Mesenteric fat pad (tissue), 1 donor: ENCODE measurements around the gene CBR1. TPM values are rescaled to one million over a fixed set of nuclear protein-coding genes. Genes with fewer than 3 reads are reported as not detected.
A peak's percentile ranks its signal among the peaks of the same experiment; 100 is the strongest.

Experiments used
- DNase-seq: peaks from one replicate; pipeline ENCODE4 v3.0.0-alpha.2; 2020; ENCODE audit warnings: low spot score
- long read RNA-seq: library from polyadenylated mRNA; unstranded; transcript quantifications from one replicate; pipeline ENCODE4 v2.0.0, GENCODE V29; 2020
- total RNA-seq: library from RNA; stranded (reverse); fragmentation: NEBNext Ultra II Directional; extraction: Animal tissue kit (Norgen Biotek cat#: 25700); gene quantifications from one replicate; pipeline ENCODE4 v1.2.1, GENCODE V29; 2021
- donor health status: DM: yes; HTN: yes; CAD: no.

Gene CBR1
- total RNA-seq, result 46.7 TPM
- long read RNA-seq, transcript CBR1-201 (3 exons, 1,293 nt), result major isoform, 153 of 158 reads
- long read RNA-seq, partial matches to known transcripts, result 2 of 158 reads
- long read RNA-seq, other reads (novel, unspliced or antisense), result 2 of 158 reads

GRCh38 chr21:36069713-36070583 lies at the start of gene CBR1:
Gene CBR1, plus strand, starts transcription at chr21:36070024. Its CDS starts 92 bp downstream, at chr21:36070116.
- peak; percentile 98 for DNase-seq

GRCh38 chr21:36021251-36021837 lies 48.5 kb upstream of the CBR1 start:
- DNase-seq, result no peak

DNA sequence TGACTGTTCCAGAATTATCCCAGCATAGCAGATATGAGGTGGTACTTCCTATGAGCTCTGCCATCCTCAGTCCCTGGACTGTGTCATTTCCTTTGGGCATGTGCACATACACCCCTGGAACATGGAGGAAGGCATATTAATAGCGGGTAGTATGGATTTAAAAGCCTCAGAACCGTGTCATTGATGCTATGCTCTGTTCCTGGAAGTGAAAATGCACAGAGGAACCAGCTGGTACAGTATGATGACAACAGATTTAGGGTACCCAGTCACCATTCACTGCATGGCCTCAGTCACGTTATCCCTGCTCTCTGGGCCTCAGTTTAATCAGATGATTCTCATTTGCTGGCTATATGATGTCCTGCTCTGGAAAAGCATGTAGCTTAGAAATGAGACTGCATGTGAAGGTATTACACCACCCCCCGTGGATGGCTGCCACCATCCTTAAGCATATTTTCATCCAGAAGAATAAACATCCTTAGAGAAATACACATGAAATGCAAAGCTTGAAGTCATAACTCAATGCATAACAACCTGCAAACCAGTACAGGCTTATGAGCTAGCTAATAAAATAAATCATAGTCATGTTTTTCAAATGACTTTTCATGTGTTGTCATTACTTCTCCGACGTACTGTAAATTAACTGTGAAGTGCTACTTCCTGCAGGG lies 47.3 kb upstream of the CBR1 start:
- no peak for DNase-seq

GRCh38 chr21:36023092-36023480 lies 46.7 kb upstream of the CBR1 start:
- DNase-seq, result peak; percentile 37

DNA sequence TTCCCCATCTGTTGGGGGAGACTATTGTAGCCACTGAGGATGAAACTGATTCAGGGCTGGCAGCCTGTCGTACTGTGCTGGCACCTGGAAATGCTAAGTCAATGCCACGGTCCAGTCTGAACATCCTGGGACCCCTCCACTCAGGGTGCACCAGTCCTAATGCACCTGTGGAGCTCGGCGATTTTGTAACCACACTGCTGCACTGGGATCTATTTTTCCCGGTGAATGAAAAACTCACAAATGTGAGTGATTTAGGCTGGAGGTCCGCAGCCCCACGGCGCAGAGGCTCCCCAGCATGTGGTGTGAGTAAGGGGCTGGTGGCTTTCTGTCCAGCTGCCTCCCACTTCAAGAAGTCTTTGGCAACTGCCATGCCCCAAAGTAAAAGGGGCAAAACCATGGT lies 45.0 kb upstream of the CBR1 start:
- DNase-seq, result peak; percentile 68

GRCh38 chr21:36027347-36027746 lies 42.5 kb upstream of the CBR1 start:
- DNase-seq, result no peak

DNA sequence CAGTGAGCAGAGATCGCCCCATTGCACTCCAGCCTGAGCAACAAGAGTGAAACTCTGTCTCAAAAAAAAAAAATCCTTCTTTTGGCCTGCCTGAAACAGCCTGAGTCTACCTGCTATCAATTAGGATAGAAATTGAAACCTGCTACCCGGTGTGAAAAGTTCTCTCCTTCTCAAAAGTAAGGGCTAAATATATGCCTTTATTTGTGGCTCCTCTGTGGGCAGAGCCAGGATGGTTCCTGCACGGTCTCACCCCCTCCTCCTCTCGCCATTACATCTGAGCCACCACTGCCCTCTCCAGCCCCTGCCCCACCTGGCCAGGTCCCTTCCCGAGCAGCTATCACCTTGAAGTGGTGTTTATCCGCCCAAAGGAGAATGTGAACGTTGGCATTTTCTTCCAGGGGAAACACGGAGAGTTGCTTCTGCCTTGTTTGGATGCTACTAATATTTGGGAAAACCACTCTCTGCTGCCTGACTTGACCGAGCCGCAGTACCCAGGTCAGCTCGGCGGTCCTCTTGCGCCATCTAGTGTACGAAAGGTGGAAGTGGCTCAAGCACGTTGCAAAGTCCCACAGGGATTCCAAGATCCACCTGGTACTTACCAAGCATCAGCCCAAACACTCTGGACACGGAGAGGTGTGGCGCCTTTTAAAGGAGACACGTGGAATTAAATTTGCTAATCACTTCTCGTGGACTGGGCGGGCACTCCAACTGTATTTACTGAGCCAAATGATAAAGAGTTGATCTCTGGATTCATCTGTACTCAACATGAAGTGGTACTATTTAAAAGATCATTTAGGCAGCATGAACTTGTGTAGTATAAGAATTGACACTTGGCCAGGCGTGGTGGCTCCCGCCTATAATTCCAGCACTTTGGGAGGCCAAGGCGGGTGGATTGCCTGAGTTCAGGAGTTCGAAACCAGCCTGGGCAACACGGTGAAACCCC lies 41.4 kb upstream of the CBR1 start:
- peak; percentile 92 for DNase-seq

DNA sequence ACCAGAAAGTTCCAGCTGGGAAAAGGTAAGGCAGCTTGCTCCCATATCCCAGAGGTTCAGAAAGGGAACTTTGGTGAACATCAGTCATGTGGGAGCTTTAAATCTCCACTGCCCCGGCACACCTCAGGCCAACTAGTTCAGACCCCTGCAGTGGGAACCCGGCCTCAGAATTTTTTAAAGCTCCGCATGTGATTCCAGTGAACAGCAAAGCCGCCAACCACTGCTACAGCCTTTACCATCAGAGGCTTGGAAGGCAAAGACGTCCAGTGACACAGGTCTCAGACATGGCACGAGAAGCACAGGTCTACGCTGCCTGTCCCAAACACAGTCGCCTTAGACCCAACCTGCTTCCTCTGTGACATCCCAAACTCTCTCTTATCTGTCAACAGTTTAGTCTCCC lies 40.5 kb upstream of the CBR1 start:
- peak; percentile 64 for DNase-seq

GRCh38 chr21:36030581-36031189 lies 39.1 kb upstream of the CBR1 start:
- DNase-seq, result peak; percentile 77

GRCh38 chr21:36032647-36033406 lies 37.0 kb upstream of the CBR1 start:
- peak; percentile 64 for DNase-seq

DNA sequence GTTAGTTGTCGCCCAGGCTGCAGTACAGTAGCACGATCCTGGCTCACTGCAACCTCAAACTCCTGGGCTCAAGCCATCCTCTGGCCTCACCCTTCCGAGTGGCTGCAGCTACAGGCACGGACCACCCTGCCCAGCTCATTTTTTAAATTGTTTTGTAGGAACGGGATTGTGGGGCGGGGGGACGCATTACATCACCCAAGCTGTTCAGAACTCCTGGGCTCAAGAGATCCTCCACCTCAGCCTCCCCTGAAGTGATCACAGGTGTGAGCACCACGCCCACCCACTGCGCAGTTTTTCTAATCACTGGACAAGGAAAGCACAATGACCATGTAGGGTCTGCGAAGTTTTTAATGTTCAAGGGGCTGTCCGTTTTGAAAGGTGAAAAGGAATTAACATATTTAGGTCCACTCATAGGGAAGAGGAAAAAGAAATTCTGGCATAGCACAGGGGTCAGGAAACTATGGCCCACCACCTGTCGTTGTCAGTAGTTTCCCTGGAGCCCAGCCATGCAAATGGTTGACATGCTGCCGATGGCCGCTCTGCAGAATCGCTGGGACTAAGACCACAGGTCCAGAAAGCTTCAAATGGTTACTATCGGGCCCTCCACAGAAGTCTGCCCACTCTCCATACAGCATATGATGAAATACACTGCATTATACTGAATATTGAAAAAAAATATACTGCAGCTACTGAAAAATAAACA lies 35.5 kb upstream of the CBR1 start:
- peak; percentile 28 for DNase-seq

- DNase-seq, result peak; percentile 81
These were observed 34.4 kb upstream of the CBR1 start for GRCh38 chr21:36035381-36035791.

- peak; percentile 72 for DNase-seq
These were observed 30.9 kb upstream of the CBR1 start for GRCh38 chr21:36038701-36039497.

DNA sequence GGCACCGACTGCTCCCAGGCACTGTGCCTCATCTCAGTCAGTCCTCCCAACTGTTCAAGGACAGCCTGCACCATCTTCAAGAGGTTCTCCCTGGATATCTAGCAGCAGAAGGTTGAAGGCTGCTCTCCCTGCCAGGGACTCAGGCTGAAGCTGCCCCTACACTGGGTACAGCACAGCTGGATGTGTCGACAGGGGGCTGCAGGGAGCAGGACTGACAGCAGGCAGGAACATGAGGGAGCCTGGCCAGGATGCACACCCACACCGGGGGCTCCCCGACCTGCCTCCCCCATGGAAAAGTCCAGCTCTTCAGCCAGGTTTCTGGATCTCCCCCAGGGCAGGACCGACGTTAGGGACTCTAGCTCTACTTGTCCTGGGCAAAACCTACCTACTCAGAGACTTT lies 30.0 kb upstream of the CBR1 start:
- DNase-seq, result no peak

DNA sequence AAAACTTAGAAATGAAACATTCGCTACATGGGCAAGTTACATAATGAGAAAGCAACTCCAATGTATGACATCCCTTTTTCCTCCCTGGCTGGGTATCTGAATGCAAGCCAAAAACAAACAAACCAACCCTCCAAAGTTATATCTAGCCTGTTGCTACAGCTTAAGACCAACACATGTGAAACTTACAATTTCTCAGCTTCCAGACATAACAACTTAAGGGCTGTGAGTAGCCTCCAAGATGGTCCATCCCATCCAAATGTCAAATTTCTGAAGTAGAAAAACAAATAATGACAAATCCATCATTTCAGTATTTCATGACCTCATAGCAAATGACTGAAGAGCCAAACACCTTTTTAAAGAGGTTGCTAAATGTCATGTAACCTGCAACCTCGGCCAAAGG lies 29.4 kb upstream of the CBR1 start:
- no peak for DNase-seq

DNA sequence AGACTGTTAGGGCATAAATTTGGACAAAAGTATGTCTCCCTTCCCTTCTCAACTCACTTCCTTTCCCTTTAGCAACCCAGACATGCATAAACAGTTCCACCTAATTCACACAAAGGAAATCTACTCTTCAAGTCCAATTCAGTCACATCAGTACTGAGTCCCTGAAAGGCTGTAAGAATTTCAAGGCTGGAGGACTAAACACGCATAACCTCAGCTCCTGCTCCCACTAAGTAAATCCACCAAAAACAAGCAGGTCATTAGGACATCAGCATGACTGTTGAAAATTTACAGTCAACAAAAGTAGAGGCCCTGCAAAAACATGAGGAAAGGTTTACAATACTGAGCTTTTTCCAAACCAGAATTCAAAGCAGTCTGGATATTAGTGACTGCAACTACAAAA lies 27.9 kb upstream of the CBR1 start:
- DNase-seq, result no peak

DNA sequence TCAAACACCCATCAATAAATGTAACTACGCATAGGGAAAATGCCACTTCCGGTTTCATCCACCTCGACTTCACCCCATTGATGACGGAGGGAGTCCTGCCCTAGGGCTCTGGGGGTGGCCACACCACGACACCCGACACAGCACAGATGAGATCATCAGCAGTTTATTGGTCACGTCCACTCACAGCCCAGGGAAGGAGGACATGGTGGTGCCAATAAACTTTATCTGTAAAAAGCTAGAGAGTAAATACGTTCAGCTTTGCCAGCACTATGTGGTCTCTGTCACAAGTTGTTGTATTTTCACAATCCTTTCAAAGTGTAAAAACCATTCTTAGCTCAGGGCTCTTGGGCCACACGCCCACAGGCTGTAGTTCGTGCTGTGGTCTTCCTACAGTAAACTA lies 25.8 kb upstream of the CBR1 start:
- DNase-seq, result no peak

- DNase-seq, result no peak
These were observed 23.8 kb upstream of the CBR1 start for GRCh38 chr21:36045993-36046392.
